HepG2 (cell line): ENCODE results near the gene GALNT17.

Experiments
- CREB1 ChIP-seq, 2 experiments: fragments of 450-650 bp in 1 of 2; IDR thresholded peaks; 2 replicates each; pipeline ENCODE4 v1.6.1; 2016 to 2017; ENCODE audit warnings: control low read depth in 1 of 2, mild to moderate bottlenecking in 1 of 2, missing compliant biosample characterization in 1 of 2, missing genetic modification characterization in 1 of 2
- ERF ChIP-seq: IDR thresholded peaks from 2 replicates; pipeline ENCODE4 v1.6.1; 2018; ENCODE audit warnings: missing biosample characterization, missing genetic modification reagents
- HOXA7 ChIP-seq: sonication (generic); formaldehyde crosslinking; IDR thresholded peaks from 2 replicates; pipeline ENCODE4 v1.8.1; 2022; ENCODE audit warnings: mild to moderate bottlenecking, missing genetic modification reagents, moderate library complexity
- JUND ChIP-seq: sonication (generic); formaldehyde crosslinking; IDR thresholded peaks from 2 replicates; pipeline ENCODE4 v1.8.0; 2022; ENCODE audit warnings: mild to moderate bottlenecking, missing genetic modification reagents
- KAT8 ChIP-seq: IDR thresholded peaks from 2 replicates; pipeline ENCODE4 v1.6.1; 2016; ENCODE audit warnings: missing genetic modification reagents, missing compliant biosample characterization
- ZNF816 ChIP-seq: sonication (generic); formaldehyde crosslinking; IDR thresholded peaks from 2 replicates; pipeline ENCODE4 v1.8.0; 2022; ENCODE audit warnings: missing genetic modification reagents, mild to moderate bottlenecking, borderline replicate concordance
- ZNF891 ChIP-seq: sonication (generic); formaldehyde crosslinking; IDR thresholded peaks from 2 replicates; pipeline ENCODE4 v1.5.0; 2020; ENCODE audit warnings: mild to moderate bottlenecking, missing genetic modification reagents
- TF ChIP-seq, protein P1 (sequence below), 2 experiments: fragments of 450-650 bp in 1 of 2; sonication (generic) in 1 of 2; formaldehyde crosslinking; IDR thresholded peaks; 2 replicates each; pipeline versions ENCODE4 v1.5.0 to v1.8.0; 2020 to 2022; ENCODE audit warnings: mild to moderate bottlenecking in 1 of 2, missing genetic modification reagents in 1 of 2
- TF ChIP-seq, protein P2 (sequence below): sonication (generic); formaldehyde crosslinking; IDR thresholded peaks from 2 replicates; pipeline ENCODE4 v1.4.0; 2020; ENCODE audit warnings: mild to moderate bottlenecking, missing genetic modification reagents
- TF ChIP-seq, protein P3 (sequence below): sonication (generic); formaldehyde crosslinking; IDR thresholded peaks from 2 replicates; pipeline ENCODE4 v1.5.0; 2020; ENCODE audit warnings: mild to moderate bottlenecking, missing genetic modification reagents, moderate library complexity
- TF ChIP-seq, protein P4 (sequence below): sonication (generic); formaldehyde crosslinking; IDR thresholded peaks from 2 replicates; pipeline ENCODE4 v1.4.0; 2020; ENCODE audit warnings: mild to moderate bottlenecking, low read depth, missing genetic modification reagents
- TF ChIP-seq, protein P5 (sequence below): sonication (generic); formaldehyde crosslinking; IDR thresholded peaks from 2 replicates; pipeline ENCODE4 v1.4.0; 2020; ENCODE audit warnings: missing genetic modification reagents
- TF ChIP-seq, protein P6 (sequence below): sonication (generic); formaldehyde crosslinking; IDR thresholded peaks from 2 replicates; pipeline ENCODE4 v1.4.0; 2020; ENCODE audit warnings: missing genetic modification reagents

DNA sequence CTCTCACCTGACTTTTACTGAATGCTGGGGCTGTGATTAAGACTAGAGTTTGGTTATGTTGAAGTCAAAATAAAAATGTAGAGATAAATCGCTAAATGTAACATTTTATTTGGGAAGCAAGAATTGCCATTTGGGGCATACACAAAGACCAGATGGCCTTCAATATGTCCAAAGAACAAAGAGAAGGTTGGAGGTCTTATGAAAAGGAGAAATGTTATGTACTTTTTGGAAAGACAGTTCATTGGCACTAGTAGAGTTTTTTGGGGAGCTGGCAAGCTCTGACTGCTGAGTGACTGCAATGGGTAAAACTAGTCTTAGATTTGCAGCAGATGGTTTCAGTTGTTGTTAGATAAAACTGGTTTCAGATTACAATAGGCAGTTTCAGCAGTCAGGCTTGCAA lies 35.6 kb upstream of the GALNT17 start:
- no peak for TF ChIP-seq CREB1 (IDR thresholded peaks at IDR 0.05)
- TF ChIP-seq CREB1 (CRISPR knock-in tag; IDR thresholded peaks at IDR 0.05), result no peak
- TF ChIP-seq ERF, result no peak
- TF ChIP-seq, protein P1, sequence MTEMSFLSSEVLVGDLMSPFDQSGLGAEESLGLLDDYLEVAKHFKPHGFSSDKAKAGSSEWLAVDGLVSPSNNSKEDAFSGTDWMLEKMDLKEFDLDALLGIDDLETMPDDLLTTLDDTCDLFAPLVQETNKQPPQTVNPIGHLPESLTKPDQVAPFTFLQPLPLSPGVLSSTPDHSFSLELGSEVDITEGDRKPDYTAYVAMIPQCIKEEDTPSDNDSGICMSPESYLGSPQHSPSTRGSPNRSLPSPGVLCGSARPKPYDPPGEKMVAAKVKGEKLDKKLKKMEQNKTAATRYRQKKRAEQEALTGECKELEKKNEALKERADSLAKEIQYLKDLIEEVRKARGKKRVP (CRISPR knock-in tag; IDR thresholded peaks at IDR 0.05), result no peak
- TF ChIP-seq, protein P2, sequence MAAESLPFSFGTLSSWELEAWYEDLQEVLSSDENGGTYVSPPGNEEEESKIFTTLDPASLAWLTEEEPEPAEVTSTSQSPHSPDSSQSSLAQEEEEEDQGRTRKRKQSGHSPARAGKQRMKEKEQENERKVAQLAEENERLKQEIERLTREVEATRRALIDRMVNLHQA (CRISPR knock-in tag), result no peak
- TF ChIP-seq, protein P3, sequence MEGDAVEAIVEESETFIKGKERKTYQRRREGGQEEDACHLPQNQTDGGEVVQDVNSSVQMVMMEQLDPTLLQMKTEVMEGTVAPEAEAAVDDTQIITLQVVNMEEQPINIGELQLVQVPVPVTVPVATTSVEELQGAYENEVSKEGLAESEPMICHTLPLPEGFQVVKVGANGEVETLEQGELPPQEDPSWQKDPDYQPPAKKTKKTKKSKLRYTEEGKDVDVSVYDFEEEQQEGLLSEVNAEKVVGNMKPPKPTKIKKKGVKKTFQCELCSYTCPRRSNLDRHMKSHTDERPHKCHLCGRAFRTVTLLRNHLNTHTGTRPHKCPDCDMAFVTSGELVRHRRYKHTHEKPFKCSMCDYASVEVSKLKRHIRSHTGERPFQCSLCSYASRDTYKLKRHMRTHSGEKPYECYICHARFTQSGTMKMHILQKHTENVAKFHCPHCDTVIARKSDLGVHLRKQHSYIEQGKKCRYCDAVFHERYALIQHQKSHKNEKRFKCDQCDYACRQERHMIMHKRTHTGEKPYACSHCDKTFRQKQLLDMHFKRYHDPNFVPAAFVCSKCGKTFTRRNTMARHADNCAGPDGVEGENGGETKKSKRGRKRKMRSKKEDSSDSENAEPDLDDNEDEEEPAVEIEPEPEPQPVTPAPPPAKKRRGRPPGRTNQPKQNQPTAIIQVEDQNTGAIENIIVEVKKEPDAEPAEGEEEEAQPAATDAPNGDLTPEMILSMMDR (CRISPR knock-in tag), result no peak
- TF ChIP-seq KAT8 (CRISPR knock-in tag), result no peak
- TF ChIP-seq, protein P4, sequence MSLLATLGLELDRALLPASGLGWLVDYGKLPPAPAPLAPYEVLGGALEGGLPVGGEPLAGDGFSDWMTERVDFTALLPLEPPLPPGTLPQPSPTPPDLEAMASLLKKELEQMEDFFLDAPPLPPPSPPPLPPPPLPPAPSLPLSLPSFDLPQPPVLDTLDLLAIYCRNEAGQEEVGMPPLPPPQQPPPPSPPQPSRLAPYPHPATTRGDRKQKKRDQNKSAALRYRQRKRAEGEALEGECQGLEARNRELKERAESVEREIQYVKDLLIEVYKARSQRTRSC (CRISPR knock-in tag), result no peak
- TF ChIP-seq HOXA7 (CRISPR knock-in tag), result no peak
- TF ChIP-seq, protein P5, sequence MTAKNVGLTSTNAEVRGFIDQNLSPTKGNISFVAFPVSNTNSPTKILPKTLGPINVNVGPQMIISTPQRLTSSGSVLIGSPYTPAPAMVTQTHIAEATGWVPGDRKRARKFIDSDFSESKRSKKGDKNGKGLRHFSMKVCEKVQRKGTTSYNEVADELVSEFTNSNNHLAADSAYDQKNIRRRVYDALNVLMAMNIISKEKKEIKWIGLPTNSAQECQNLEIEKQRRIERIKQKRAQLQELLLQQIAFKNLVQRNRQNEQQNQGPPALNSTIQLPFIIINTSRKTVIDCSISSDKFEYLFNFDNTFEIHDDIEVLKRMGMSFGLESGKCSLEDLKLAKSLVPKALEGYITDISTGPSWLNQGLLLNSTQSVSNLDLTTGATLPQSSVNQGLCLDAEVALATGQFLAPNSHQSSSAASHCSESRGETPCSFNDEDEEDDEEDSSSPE (CRISPR knock-in tag), result no peak
- TF ChIP-seq, protein P6, sequence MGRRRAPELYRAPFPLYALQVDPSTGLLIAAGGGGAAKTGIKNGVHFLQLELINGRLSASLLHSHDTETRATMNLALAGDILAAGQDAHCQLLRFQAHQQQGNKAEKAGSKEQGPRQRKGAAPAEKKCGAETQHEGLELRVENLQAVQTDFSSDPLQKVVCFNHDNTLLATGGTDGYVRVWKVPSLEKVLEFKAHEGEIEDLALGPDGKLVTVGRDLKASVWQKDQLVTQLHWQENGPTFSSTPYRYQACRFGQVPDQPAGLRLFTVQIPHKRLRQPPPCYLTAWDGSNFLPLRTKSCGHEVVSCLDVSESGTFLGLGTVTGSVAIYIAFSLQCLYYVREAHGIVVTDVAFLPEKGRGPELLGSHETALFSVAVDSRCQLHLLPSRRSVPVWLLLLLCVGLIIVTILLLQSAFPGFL, result no peak
- TF ChIP-seq ZNF816 (CRISPR knock-in tag), result no peak
- TF ChIP-seq JUND (CRISPR knock-in tag), result no peak
- TF ChIP-seq ZNF891, result no peak
